ENCODE results near the gene DISP1. TPM values are rescaled to one million over a fixed set of nuclear protein-coding genes. Genes with fewer than 3 reads are reported as not detected.

DISP1 gene
- total RNA-seq, result 10 to 100 TPM in 1 of 2 donors, 1 to 10 TPM in 1; 10.0 to 11.4 TPM

GRCh38 chr1:222814536-222815439 lies at the start of gene DISP1:
TSS of gene DISP1 (plus strand) at chr1:222815039. CDS start at chr1:222942824, 127,785 bp downstream.

Other genes with a start within 250 kb of the DISP1 start
- 10 to 100 TPM in 1 of 2 donors, 1 to 10 TPM in 1; 7.2 to 15.0 TPM for gene TAF1A, start 225.1 kb upstream of the DISP1 start, total RNA-seq
- gene MIA3, start 196.9 kb upstream of the DISP1 start, total RNA-seq, result 10 to 100 TPM; 39.3 to 41.6 TPM
- 10 to 100 TPM; 27.9 to 44.6 TPM for gene AIDA, start 102.5 kb upstream of the DISP1 start, total RNA-seq
- 10 to 100 TPM; 56.6 to 62.6 TPM for gene BROX, start 102.5 kb upstream of the DISP1 start, total RNA-seq
- under 1 TPM in 1 of 2 donors, not detected in 1; under 0.01 TPM for gene FAM177B, start 77.8 kb upstream of the DISP1 start, total RNA-seq

Data from melanocyte of skin (primary cell).